ENCODE results near the gene BSCL2. TPM values are rescaled to one million over a fixed set of nuclear protein-coding genes. Genes with fewer than 3 reads are reported as not detected.

Gene BSCL2
- total and polyA plus RNA-seq, 2 donors, result 29.3 to 76.6 TPM

- no peaks in the 10 kb centered on the region for H3K27me3 ChIP-seq (ENCODE audit: control insufficient read depth in 2 of 2, insufficient read depth in 1 of 2, low read length in 1 of 2)
- H3K4me3 ChIP-seq (ENCODE audit: low read length in 2 of 2), result no peak overlapping the region
- no peak for DNase-seq (ENCODE audit: low read depth in 6 of 9, low spot score in 9 of 9)
- WGBS, result 95% methylated on average over 6 of the region's 6 CpGs
- H3K27ac ChIP-seq (ENCODE audit: low read depth in 1 of 2, low read length in 1 of 2), result no peak overlapping the region
- peaks cover 20 to 42% of the 10 kb centered on the region in 2 donors for H3K36me3 ChIP-seq (ENCODE audit: control insufficient read depth in 2 of 2, insufficient read depth in 2 of 2, low read length in 1 of 2)
- H3K9me3 ChIP-seq (ENCODE audit: control insufficient read depth in 2 of 2, insufficient read depth in 1 of 2, low read length in 1 of 2), result no peaks in the 10 kb centered on the region
- peaks cover 19 to 32% of the 10 kb centered on the region in 2 donors for H3K4me1 ChIP-seq (ENCODE audit: control insufficient read depth in 2 of 2, insufficient read depth in 2 of 2, low read length in 2 of 2)
Measured at GRCh38 chr11:62647609-62648005, 59.6 kb downstream of the BSCL2 start.

DNA sequence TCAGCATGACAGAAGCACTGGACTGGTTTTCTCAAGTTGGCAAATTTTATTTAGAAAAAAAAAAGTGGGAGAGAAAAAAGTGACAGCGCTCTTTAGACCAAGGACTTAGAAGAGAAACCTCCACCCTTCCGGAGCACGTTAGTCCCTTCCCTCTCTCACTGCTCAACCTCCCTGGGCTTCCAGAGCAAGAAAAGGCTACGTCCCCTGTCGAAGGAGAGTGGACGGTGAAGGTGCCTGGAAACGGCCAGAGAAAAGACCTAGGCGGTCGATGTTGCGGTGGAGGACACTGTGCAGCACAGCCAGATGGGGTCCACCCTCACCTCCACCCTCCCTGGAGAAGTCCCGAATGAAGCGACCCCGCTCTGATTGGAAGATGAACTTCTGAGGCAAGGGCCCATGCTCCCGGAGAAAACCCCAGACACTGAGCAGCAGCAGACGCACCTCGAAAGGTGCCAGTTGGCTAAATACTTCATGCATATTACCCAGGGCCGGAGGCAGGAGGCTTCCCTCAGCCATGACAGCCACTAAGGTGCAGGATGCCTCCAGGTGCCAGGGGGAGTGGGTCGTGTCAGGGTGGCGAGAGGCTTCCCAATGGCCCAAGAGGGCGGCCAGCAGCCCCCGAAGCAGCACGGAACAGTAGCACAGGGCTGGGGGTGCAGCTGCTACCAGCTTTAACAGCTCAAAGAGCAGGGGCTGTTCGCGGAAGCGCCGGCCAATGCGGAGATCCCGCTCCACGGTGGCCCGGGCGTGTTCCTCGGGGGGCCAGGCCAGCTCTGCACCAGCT is 60.2 kb downstream of the BSCL2 start:
- Histone ChIP-seq H3K36me3 (ENCODE audit: control insufficient read depth in 2 of 2, insufficient read depth in 2 of 2, low read length in 1 of 2) (peaks cover 20 to 42% of the 10 kb centered on the region in 2 donors), H3K9me3 (ENCODE audit: control insufficient read depth in 2 of 2, insufficient read depth in 1 of 2, low read length in 1 of 2) (no peaks in the 10 kb centered on the region), H3K27ac (ENCODE audit: low read depth in 1 of 2, low read length in 1 of 2) (peak overlapping the region in 1 of 2 donors; percentile 33), H3K4me3 (ENCODE audit: low read length in 2 of 2) (peak overlapping the region; percentile 68 to 100), H3K4me1 (ENCODE audit: control insufficient read depth in 2 of 2, insufficient read depth in 2 of 2, low read length in 2 of 2) (peaks cover 14 to 26% of the 10 kb centered on the region in 2 donors), H3K27me3 (ENCODE audit: control insufficient read depth in 2 of 2, insufficient read depth in 1 of 2, low read length in 1 of 2) (no peaks in the 10 kb centered on the region)
- 82% methylated on average over 32 of the region's 32 CpGs for WGBS
- no peak for DNase-seq (ENCODE audit: low read depth in 6 of 9, low spot score in 9 of 9)

DNA sequence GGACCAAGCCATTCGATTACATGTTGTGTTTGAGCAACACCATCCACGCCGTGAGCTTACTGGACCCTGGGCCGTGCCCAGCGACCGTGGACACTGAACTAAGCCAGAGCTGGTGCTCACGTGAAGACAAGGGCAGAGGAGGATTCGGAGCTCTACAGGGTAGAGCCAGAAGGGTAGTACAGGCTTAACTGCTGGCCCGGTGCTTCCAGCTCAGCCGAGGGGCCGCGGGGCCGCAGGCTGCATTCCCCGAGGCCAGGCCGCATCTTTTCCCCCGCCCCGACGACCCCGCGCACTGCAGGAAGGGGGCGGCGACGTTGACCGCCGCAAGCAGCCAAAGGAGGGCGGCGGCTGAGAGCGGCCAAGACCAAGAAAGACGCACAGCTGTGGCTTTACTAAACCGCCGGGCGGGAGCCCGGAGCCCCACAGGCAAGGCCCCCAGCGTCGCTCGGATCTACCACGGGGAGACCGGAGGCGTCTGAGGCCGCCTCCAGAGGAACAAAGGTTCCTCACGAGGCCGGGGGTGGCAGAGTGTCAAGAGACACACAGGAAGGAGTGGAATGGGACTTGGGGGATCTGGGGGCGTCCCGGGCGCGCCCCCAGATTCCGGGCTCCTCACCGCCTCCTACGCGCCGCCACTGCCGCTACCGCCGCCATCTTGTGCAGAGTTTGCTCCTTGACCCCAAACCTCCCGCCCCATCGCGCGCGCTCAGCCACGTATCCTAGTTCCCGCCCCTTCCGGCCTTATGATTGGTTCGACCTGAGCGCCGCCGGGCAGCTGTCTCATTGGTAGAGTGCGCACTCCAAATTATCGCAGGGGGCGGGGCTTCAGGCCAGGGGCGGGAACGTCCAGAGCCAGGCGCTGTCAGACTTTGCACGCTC is 61.0 kb downstream of the BSCL2 start, which contains the start of gene GANAB:
Gene GANAB, minus strand, starts transcription at position 668 of the 879 bp plus-strand sequence. Its CDS starts 14 bp downstream, at position 654.
- WGBS, result under 1% methylated on average over 73 of the region's 73 CpGs
- Histone ChIP-seq H3K4me3 (ENCODE audit: low read length in 2 of 2) (peak within 1 kb of the TSS; percentile 68 to 100), H3K27ac (ENCODE audit: low read depth in 1 of 2, low read length in 1 of 2) (peak within 1 kb of the TSS; percentile 81 to 89), H3K9me3 (ENCODE audit: control insufficient read depth in 2 of 2, insufficient read depth in 1 of 2, low read length in 1 of 2) (no peaks in the 10 kb centered on the region), H3K27me3 (ENCODE audit: control insufficient read depth in 2 of 2, insufficient read depth in 1 of 2, low read length in 1 of 2) (no peaks in the 10 kb centered on the region), H3K36me3 (ENCODE audit: control insufficient read depth in 2 of 2, insufficient read depth in 2 of 2, low read length in 1 of 2) (peaks cover 20 to 42% of the 10 kb centered on the region in 2 donors), H3K4me1 (ENCODE audit: control insufficient read depth in 2 of 2, insufficient read depth in 2 of 2, low read length in 2 of 2) (peaks cover 9 to 27% of the 10 kb centered on the region in 2 donors)
- DNase-seq (ENCODE audit: low read depth in 6 of 9, low spot score in 9 of 9), result peak; percentile 90 to 99 (median 97)

DNA sequence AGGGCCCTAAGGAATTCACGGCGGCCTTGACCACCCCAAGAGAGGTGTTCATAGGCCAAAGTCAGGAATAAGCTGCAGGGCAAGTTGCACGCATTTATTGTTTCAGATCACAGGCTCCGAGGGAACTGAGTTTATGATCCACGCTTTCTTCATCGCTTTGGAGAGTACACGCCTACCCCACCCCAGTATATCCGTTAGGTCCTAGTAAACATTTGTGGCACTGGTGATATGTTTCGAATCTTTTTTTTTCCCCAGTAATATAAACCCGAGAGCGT is 61.6 kb downstream of the BSCL2 start:
- H3K4me1 ChIP-seq (ENCODE audit: control insufficient read depth in 2 of 2, insufficient read depth in 2 of 2, low read length in 2 of 2), result peaks cover 9 to 32% of the 10 kb centered on the region in 2 donors

DNA sequence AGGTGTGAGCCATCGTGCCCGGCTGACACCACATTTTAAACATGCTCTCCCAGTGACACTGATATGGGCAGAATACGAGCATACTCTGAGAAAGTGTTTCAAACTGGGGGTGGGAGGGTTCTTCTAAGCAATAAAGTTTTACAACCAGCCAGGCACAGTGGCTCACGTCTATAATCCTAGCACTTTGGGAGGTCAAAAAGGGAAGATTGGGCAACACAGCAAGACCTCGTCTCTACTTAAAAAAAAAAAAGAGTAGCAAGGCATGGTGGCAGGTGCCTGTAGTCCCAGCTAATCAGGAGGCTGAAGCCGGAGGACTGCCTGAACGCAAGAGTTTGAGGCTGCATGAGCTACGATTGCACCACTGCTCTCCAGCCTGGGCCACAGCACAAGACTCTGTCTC is 63.0 kb downstream of the BSCL2 start:
- Histone ChIP-seq H3K27me3 (ENCODE audit: control insufficient read depth in 2 of 2, insufficient read depth in 1 of 2, low read length in 1 of 2) (no peaks in the 10 kb centered on the region), H3K9me3 (ENCODE audit: control insufficient read depth in 2 of 2, insufficient read depth in 1 of 2, low read length in 1 of 2) (no peaks in the 10 kb centered on the region), H3K36me3 (ENCODE audit: control insufficient read depth in 2 of 2, insufficient read depth in 2 of 2, low read length in 1 of 2) (peaks cover 18 to 41% of the 10 kb centered on the region in 2 donors), H3K27ac (ENCODE audit: low read depth in 1 of 2, low read length in 1 of 2) (no peak overlapping the region), H3K4me1 (ENCODE audit: control insufficient read depth in 2 of 2, insufficient read depth in 2 of 2, low read length in 2 of 2) (peaks cover 9 to 33% of the 10 kb centered on the region in 2 donors), H3K4me3 (ENCODE audit: low read length in 2 of 2) (no peak overlapping the region)
- WGBS, result 98% methylated on average over 8 of the region's 8 CpGs
- DNase-seq (ENCODE audit: low read depth in 6 of 9, low spot score in 9 of 9), result no peak

More for the DNA sequence above, 61.6 kb downstream of the BSCL2 start:
- 19% methylated on average over 11 of the region's 11 CpGs for WGBS
- H3K27ac ChIP-seq (ENCODE audit: low read depth in 1 of 2, low read length in 1 of 2), result peak overlapping the region; percentile 81 to 89
- H3K4me3 ChIP-seq (ENCODE audit: low read length in 2 of 2), result peak overlapping the region; percentile 68 to 100
- peaks cover 20 to 42% of the 10 kb centered on the region in 2 donors for H3K36me3 ChIP-seq (ENCODE audit: control insufficient read depth in 2 of 2, insufficient read depth in 2 of 2, low read length in 1 of 2)
- DNase-seq (ENCODE audit: low read depth in 6 of 9, low spot score in 9 of 9), result peak in 1 of 9 donors; percentile 28
- H3K9me3 ChIP-seq (ENCODE audit: control insufficient read depth in 2 of 2, insufficient read depth in 1 of 2, low read length in 1 of 2), result no peaks in the 10 kb centered on the region
- no peaks in the 10 kb centered on the region for H3K27me3 ChIP-seq (ENCODE audit: control insufficient read depth in 2 of 2, insufficient read depth in 1 of 2, low read length in 1 of 2)

Other genes with a start within 250 kb of the BSCL2 start
- gene AHNAK, start 160.6 kb downstream of the BSCL2 start, total RNA-seq, result 40.1 TPM
- gene AHNAK, start 160.6 kb downstream of the BSCL2 start, polyA plus RNA-seq, result 35.8 TPM
- gene EEF1G, start 133.5 kb downstream of the BSCL2 start, total RNA-seq, result 1,700 TPM
- 1,365 TPM for gene EEF1G, start 133.5 kb downstream of the BSCL2 start, polyA plus RNA-seq
- gene TUT1, start 115.9 kb downstream of the BSCL2 start, total RNA-seq, result 7.8 TPM
- 25.3 TPM for gene TUT1, start 115.9 kb downstream of the BSCL2 start, polyA plus RNA-seq
- 121 TPM for gene MTA2, start 105.6 kb downstream of the BSCL2 start, total RNA-seq
- gene MTA2, start 105.6 kb downstream of the BSCL2 start, polyA plus RNA-seq, result 79.3 TPM
- gene EML3, start 94.6 kb downstream of the BSCL2 start, total RNA-seq, result 17.8 TPM
- 99.3 TPM for gene EML3, start 94.6 kb downstream of the BSCL2 start, polyA plus RNA-seq
- gene ROM1, start 94.2 kb downstream of the BSCL2 start, total RNA-seq, result 1.7 TPM
- 7.6 TPM for gene ROM1, start 94.2 kb downstream of the BSCL2 start, polyA plus RNA-seq
- gene B3GAT3, start 85.4 kb downstream of the BSCL2 start, total RNA-seq, result 29.4 TPM
- gene B3GAT3, start 85.4 kb downstream of the BSCL2 start, polyA plus RNA-seq, result 72.2 TPM
- 95.9 TPM for gene GANAB, start 60.8 kb downstream of the BSCL2 start, total RNA-seq
- gene GANAB, start 60.8 kb downstream of the BSCL2 start, polyA plus RNA-seq, result 98.4 TPM
- gene INTS5, start 54.1 kb downstream of the BSCL2 start, total RNA-seq, result 8.6 TPM
- 8.1 TPM for gene INTS5, start 54.1 kb downstream of the BSCL2 start, polyA plus RNA-seq
- gene C11orf98, start 42.2 kb downstream of the BSCL2 start, total RNA-seq, result 111 TPM
- 152 TPM for gene C11orf98, start 42.2 kb downstream of the BSCL2 start, polyA plus RNA-seq
- gene CSKMT, start 42.1 kb downstream of the BSCL2 start, total RNA-seq, result 31.1 TPM
- gene CSKMT, start 42.1 kb downstream of the BSCL2 start, polyA plus RNA-seq, result 64.6 TPM
- gene UQCC3, start 35.8 kb downstream of the BSCL2 start, total RNA-seq, result 11.8 TPM
- gene UQCC3, start 35.8 kb downstream of the BSCL2 start, polyA plus RNA-seq, result 19.3 TPM
- 4.0 TPM for gene LBHD1, start 35.2 kb downstream of the BSCL2 start, total RNA-seq
- gene LBHD1, start 35.2 kb downstream of the BSCL2 start, polyA plus RNA-seq, result 14.0 TPM
- gene UBXN1, start 28.4 kb downstream of the BSCL2 start, total RNA-seq, result 142 TPM
- gene UBXN1, start 28.4 kb downstream of the BSCL2 start, polyA plus RNA-seq, result 191 TPM
- 0.80 TPM for gene LRRN4CL, start 17.9 kb downstream of the BSCL2 start, total RNA-seq
- gene LRRN4CL, start 17.9 kb downstream of the BSCL2 start, polyA plus RNA-seq, result 0.75 TPM
- 0.05 TPM for gene GNG3, start 252 bp upstream of the BSCL2 start, total RNA-seq
- gene GNG3, start 252 bp upstream of the BSCL2 start, polyA plus RNA-seq, result 0.41 TPM
- 7.7 TPM for gene HNRNPUL2, start 20.0 kb upstream of the BSCL2 start, total RNA-seq
- gene HNRNPUL2, start 20.0 kb upstream of the BSCL2 start, polyA plus RNA-seq, result 44.7 TPM
- 37.8 TPM for gene TTC9C, start 21.1 kb upstream of the BSCL2 start, total RNA-seq
- gene TTC9C, start 21.1 kb upstream of the BSCL2 start, polyA plus RNA-seq, result 34.9 TPM
- 8.9 TPM for gene ZBTB3, start 46.7 kb upstream of the BSCL2 start, total RNA-seq
- gene ZBTB3, start 46.7 kb upstream of the BSCL2 start, polyA plus RNA-seq, result 7.7 TPM
- gene POLR2G, start 54.2 kb upstream of the BSCL2 start, total RNA-seq, result 172 TPM
- gene POLR2G, start 54.2 kb upstream of the BSCL2 start, polyA plus RNA-seq, result 150 TPM
- gene TAF6L, start 64.0 kb upstream of the BSCL2 start, total RNA-seq, result 18.9 TPM
- 26.5 TPM for gene TAF6L, start 64.0 kb upstream of the BSCL2 start, polyA plus RNA-seq
- 36.5 TPM for gene TMEM179B, start 80.0 kb upstream of the BSCL2 start, total RNA-seq
- gene TMEM179B, start 80.0 kb upstream of the BSCL2 start, polyA plus RNA-seq, result 58.2 TPM
- 19.9 TPM for gene TMEM223, start 84.6 kb upstream of the BSCL2 start, total RNA-seq
- gene TMEM223, start 84.6 kb upstream of the BSCL2 start, polyA plus RNA-seq, result 18.4 TPM
- gene NXF1, start 98.0 kb upstream of the BSCL2 start, total RNA-seq, result 34.4 TPM
- 186 TPM for gene NXF1, start 98.0 kb upstream of the BSCL2 start, polyA plus RNA-seq
- gene STX5, start 124.6 kb upstream of the BSCL2 start, total RNA-seq, result 30.0 TPM
- 31.2 TPM for gene STX5, start 124.6 kb upstream of the BSCL2 start, polyA plus RNA-seq
- not detected for gene TEX54, start 125.4 kb upstream of the BSCL2 start, total RNA-seq
- 1.3 TPM for gene TEX54, start 125.4 kb upstream of the BSCL2 start, polyA plus RNA-seq
- 71.2 TPM for gene WDR74, start 132.2 kb upstream of the BSCL2 start, total RNA-seq
- 57.2 TPM for gene WDR74, start 132.2 kb upstream of the BSCL2 start, polyA plus RNA-seq
- 69.1 TPM for gene SLC3A2, start 173.5 kb upstream of the BSCL2 start, total RNA-seq
- 96.6 TPM for gene SLC3A2, start 173.5 kb upstream of the BSCL2 start, polyA plus RNA-seq
- gene CHRM1, start 213.9 kb upstream of the BSCL2 start, total RNA-seq, result not detected
- gene CHRM1, start 213.9 kb upstream of the BSCL2 start, polyA plus RNA-seq, result 0.05 TPM